Spleen (tissue), 11 donors: Measurements from ENCODE around the gene CLDN16. TPM values are rescaled to one million over a fixed set of nuclear protein-coding genes. Genes with fewer than 3 reads are reported as not detected.

ENCODE experiments used
- DNase-seq: peaks from one replicate; pipeline ENCODE4 v3.0.0-alpha.2; 2020
- H3K27ac ChIP-seq, 8 donors: fragments of 200-600 bp; sonication (generic) in 7 of 8; 1 replicate in 4 of 8; 2 replicates in 4 of 8; pipeline versions ENCODE4 v1.5.0 to v1.8.0; 2016 to 2021; ENCODE audit warnings: inconsistent platforms in 4 of 8, mild to moderate bottlenecking in 4 of 8, moderate library complexity in 1 of 8
- H3K27me3 ChIP-seq, 7 donors: fragments of 200-600 bp; sonication (generic) in 6 of 7; replicated peaks in 1 of 7; 1 replicate in 4 of 7; 2 replicates in 3 of 7; pipeline versions ENCODE4 v1.5.0 to v1.8.0; 2016 to 2021; ENCODE audit warnings: inconsistent platforms in 3 of 7, mild to moderate bottlenecking in 1 of 7
- H3K36me3 ChIP-seq, 6 donors: fragments of 200-600 bp; sonication (generic) in 5 of 6; 1 replicate in 4 of 6; 2 replicates in 2 of 6; pipeline versions ENCODE4 v1.5.0 to v1.8.0; 2016 to 2021; ENCODE audit warnings: inconsistent platforms in 2 of 6
- H3K4me1 ChIP-seq, 6 donors: fragments of 200-600 bp; sonication (generic) in 5 of 6; 1 replicate in 3 of 6; 2 replicates in 3 of 6; pipeline versions ENCODE4 v1.5.0 to v1.8.0; 2016 to 2021; ENCODE audit warnings: inconsistent platforms in 3 of 6
- H3K4me3 ChIP-seq, 8 donors: fragments of 200-600 bp; sonication (generic) in 7 of 8; 1 replicate in 4 of 8; 2 replicates in 4 of 8; pipeline versions ENCODE4 v1.5.0 to v1.8.0; 2016 to 2021; ENCODE audit warnings: inconsistent platforms in 4 of 8, mild to moderate bottlenecking in 4 of 8, moderate library complexity in 2 of 8
- H3K9me3 ChIP-seq, 8 donors: fragments of 200-600 bp; sonication (generic) in 7 of 8; 1 replicate in 4 of 8; 2 replicates in 4 of 8; pipeline versions ENCODE4 v1.5.0 to v1.8.0; 2016 to 2021; ENCODE audit warnings: inconsistent platforms in 4 of 8
- CTCF ChIP-seq, 11 experiments: fragments of 200-600 bp in 7 of 11; fragments of 450-650 bp in 4 of 11; sonication (generic) in 4 of 11; IDR thresholded peaks in 8 of 11; conservative IDR thresholded peaks in 3 of 11; 1 replicate in 7 of 11; 2 replicates in 4 of 11; pipeline versions ENCODE4 v1.4.0 to v1.8.0; 2016 to 2021; ENCODE audit warnings: antibody characterized with exemption in 11 of 11, inconsistent platforms in 4 of 11, mild to moderate bottlenecking in 1 of 11
- POLR2A ChIP-seq, 3 donors: fragments of 450-650 bp; IDR thresholded peaks; one replicate each; pipeline ENCODE4 v1.5.1; 2017; ENCODE audit warnings: antibody characterized with exemption in 3 of 3, mild to moderate bottlenecking in 1 of 3
- POLR2AphosphoS5 ChIP-seq, 3 donors: sonication (generic); formaldehyde crosslinking; IDR thresholded peaks; one replicate each; pipeline ENCODE4 v1.5.1; 2017; ENCODE audit warnings: antibody characterized with exemption in 3 of 3
- WGBS, 5 donors: extraction: QIAGEN DNeasy Blood & Tissue Kit in 3 of 5; methylation state at CpG; one replicate each; pipeline versions ENCODE4 v1.1.5 to v1.1.7; 2013 to 2018; 5-methylcytosine and 5-hydroxymethylcytosine counted together
- intact Hi-C: fragments of 100-400 bp; cut with DNase I; formaldehyde crosslinking; loops from one replicate; pipeline ENCODE4 v1.15.0; 2023; ENCODE audit warnings: low total_unique reads
- polyA plus RNA-seq, 3 donors: library from polyadenylated mRNA; stranded (reverse); fragments of 200-250 nt; gene quantifications; one replicate each; pipeline ENCODE4 v1.2.1, GENCODE V29; 2013
- total RNA-seq, 7 donors: library from RNA; depleted of rRNA in 3 of 7; stranded (reverse); fragments of >200 nt in 3 of 7; fragmentation: NEBNext Ultra II Directional in 4 of 7; extraction: Animal tissue kit (Norgen Biotek cat#: 25700) in 4 of 7; gene quantifications; one replicate each; pipeline versions ENCODE4 v1.1.0 to v1.2.1, GENCODE V29; 2016 to 2021
- donor health status: healthy with polysubstance abuse.
- donor health status: DM: no; HTN: no; CAD: no; lungs with moderate emphysema.
- donor health status: DM: no; HTN: no; CAD: no.
- donor health status: Bipolar disorder and iron deficiency.
- donor health status: healthy.
- donor health status: DM: no; HTN: no; CAD: no.
- donor health status: DM: yes; HTN: yes; CAD: no.

The CLDN16 gene
- total and polyA plus RNA-seq, 10 donors: 0.06 to 0.08 (median 0.07) TPM; not detected in 7

- intact Hi-C loops: no loop called here
- no peak overlapping the region for H3K4me3 ChIP-seq
Measured at GRCh38 chr3:190396001-190396400, 8.0 kb downstream of the CLDN16 start.

GRCh38 chr3:190397889-190398288 lies 9.9 kb downstream of the CLDN16 start:
- Histone ChIP-seq H3K4me1 (no peaks in the 10 kb centered on the region), H3K4me3 (no peak overlapping the region), H3K36me3 (no peaks in the 10 kb centered on the region), H3K27me3 (no peaks in the 10 kb centered on the region), H3K27ac (no peak overlapping the region), H3K9me3 (no peaks in the 10 kb centered on the region)
- no peak for DNase-seq
- no peak for TF ChIP-seq CTCF (IDR thresholded peaks at IDR 0.05 in 8 of 11, conservative IDR thresholded peaks at IDR 0.05 in 3 of 11)
- TF ChIP-seq POLR2AphosphoS5 (IDR thresholded peaks at IDR 0.05): no peak
- no peak for TF ChIP-seq POLR2A (IDR thresholded peaks at IDR 0.05)
- 78 to 91% (median 85%) methylated on average over 4 of the region's 4 CpGs for WGBS, 5 donors
- intact Hi-C loops: no loop called here

More at GRCh38 chr3:190396001-190396400, 8.0 kb downstream of the CLDN16 start:
- TF ChIP-seq POLR2AphosphoS5 (IDR thresholded peaks at IDR 0.05) (no peak), CTCF (IDR thresholded peaks at IDR 0.05 in 8 of 11, conservative IDR thresholded peaks at IDR 0.05 in 3 of 11) (no peak), POLR2A (IDR thresholded peaks at IDR 0.05) (no peak)
- Histone ChIP-seq H3K36me3 (no peaks in the 10 kb centered on the region), H3K9me3 (no peaks in the 10 kb centered on the region), H3K27ac (no peak overlapping the region), H3K4me1 (no peaks in the 10 kb centered on the region), H3K27me3 (no peaks in the 10 kb centered on the region)
- no peak for DNase-seq

- no peak overlapping the region for H3K4me3 ChIP-seq
- no peak overlapping the region for H3K27ac ChIP-seq
- H3K4me1 ChIP-seq: no peaks in the 10 kb centered on the region
- TF ChIP-seq CTCF (IDR thresholded peaks at IDR 0.05 in 8 of 11, conservative IDR thresholded peaks at IDR 0.05 in 3 of 11) (no peak), POLR2A (IDR thresholded peaks at IDR 0.05) (no peak), POLR2AphosphoS5 (IDR thresholded peaks at IDR 0.05) (no peak)
- no peaks in the 10 kb centered on the region for H3K27me3 ChIP-seq
- intact Hi-C loops: no loop called here
- DNase-seq: no peak
- H3K36me3 ChIP-seq: no peaks in the 10 kb centered on the region
- WGBS, 5 donors: 94 to 97% (median 95%) methylated on average over 8 of the region's 8 CpGs
- H3K9me3 ChIP-seq: no peaks in the 10 kb centered on the region
Measured at GRCh38 chr3:190399677-190400076, 11.7 kb downstream of the CLDN16 start.

GRCh38 chr3:190401963-190402362 lies 14.0 kb downstream of the CLDN16 start:
- TF ChIP-seq POLR2AphosphoS5 (IDR thresholded peaks at IDR 0.05): no peak
- no peak for TF ChIP-seq CTCF (IDR thresholded peaks at IDR 0.05 in 8 of 11, conservative IDR thresholded peaks at IDR 0.05 in 3 of 11)
- no peak for TF ChIP-seq POLR2A (IDR thresholded peaks at IDR 0.05)
- intact Hi-C loops: no loop called here
- no peaks in the 10 kb centered on the region for H3K4me1 ChIP-seq
- DNase-seq: no peak
- no peaks in the 10 kb centered on the region for H3K36me3 ChIP-seq
- no peaks in the 10 kb centered on the region for H3K9me3 ChIP-seq
- WGBS, 5 donors: 21 to 34% (median 27%) methylated on average over 4 of the region's 4 CpGs
- H3K4me3 ChIP-seq: no peak overlapping the region
- H3K27me3 ChIP-seq: no peaks in the 10 kb centered on the region
- H3K27ac ChIP-seq: no peak overlapping the region
